WTC11 (cell line): Measurements from ENCODE around the gene FAR2. TPM values are rescaled to one million over a fixed set of nuclear protein-coding genes. Genes with fewer than 3 reads are reported as not detected.
"Not testable (repeated sequence)": the region's sequence is repeated elsewhere in the genome, so short reads cannot be mapped to it uniquely, and the experiment has no call there.

ENCODE experiments used
- ATAC-seq: fragments of 200-7000 bp; cut with Tn5 transposase; 2 replicates; pipeline ENCODE4 v1.10.0; 2021; ENCODE audit warnings: mild to moderate bottlenecking, moderate library complexity
- CTCF ChIA-PET: fragments of 300-600 bp; sonication (Branson Sonifier 250); formaldehyde crosslinking; loops from one replicate; lab custom pipeline; 2021; ENCODE audit warnings: antibody characterized with exemption; lab: Charles Lee
- POLR2A ChIA-PET: fragments of 350-600 bp; sonication (Branson Sonifier 250); formaldehyde crosslinking; loops from one replicate; lab custom pipeline; 2021; ENCODE audit warnings: antibody characterized with exemption; lab: Charles Lee
- DNase-seq: peaks from one replicate; pipeline ENCODE4 v3.0.0; 2021; ENCODE audit warnings: low spot score
- H3K27ac Mint-ChIP-seq: 2 replicates; pipeline ENCODE4 v1.8.0; 2021; ENCODE audit warnings: mixed read lengths
- H3K27me3 Mint-ChIP-seq: 2 replicates; pipeline ENCODE4 v1.8.0; 2021; ENCODE audit warnings: low read depth, mild to moderate bottlenecking, moderate library complexity, mixed read lengths
- H3K36me3 Mint-ChIP-seq: 2 replicates; pipeline ENCODE4 v1.8.0; 2021; ENCODE audit warnings: mixed read lengths
- H3K4me1 Mint-ChIP-seq: 2 replicates; pipeline ENCODE4 v1.8.0; 2022; ENCODE audit warnings: mixed read lengths
- H3K4me3 Mint-ChIP-seq: 2 replicates; pipeline ENCODE4 v1.8.0; 2021; ENCODE audit warnings: mild to moderate bottlenecking, moderate library complexity, mixed read lengths
- H3K9me3 Mint-ChIP-seq: 2 replicates; pipeline ENCODE4 v1.8.0; 2021; ENCODE audit warnings: mixed read lengths
- ELF4 ChIP-seq: sonication (generic); formaldehyde crosslinking; IDR thresholded peaks from 2 replicates; pipeline ENCODE4 v1.8.1; 2022; ENCODE audit warnings: low read depth, mild to moderate bottlenecking, moderate library complexity, missing genetic modification reagents
- EMX1 ChIP-seq: fragments of 250-450 bp; sonication (Bioruptor Pico); IDR thresholded peaks from 2 replicates; pipeline ENCODE4 v1.8.0; 2021; ENCODE audit warnings: mild to moderate bottlenecking
- FOXP1 ChIP-seq: sonication (generic); formaldehyde crosslinking; IDR thresholded peaks from 2 replicates; pipeline ENCODE4 v1.8.0; 2022; ENCODE audit warnings: missing genetic modification reagents, mild to moderate bottlenecking, moderate library complexity, borderline replicate concordance
- GRHL2 ChIP-seq: fragments of 250-450 bp; sonication (Bioruptor Pico); IDR thresholded peaks from 2 replicates; pipeline ENCODE4 v1.8.0; 2022; ENCODE audit warnings: mild to moderate bottlenecking, moderate library complexity; ENCODE audit not compliant: insufficient replicate concordance, severe bottlenecking
- HMGA2 ChIP-seq: fragments of 250-450 bp; sonication (Bioruptor Pico); IDR thresholded peaks from 2 replicates; pipeline ENCODE4 v1.4.0; 2021; ENCODE audit warnings: mild to moderate bottlenecking, moderate library complexity
- IRF2 ChIP-seq: sonication (generic); formaldehyde crosslinking; IDR thresholded peaks from 2 replicates; pipeline ENCODE4 v1.8.0; 2022; ENCODE audit warnings: low read depth, missing genetic modification reagents, borderline replicate concordance
- MYBL2 ChIP-seq: sonication (generic); formaldehyde crosslinking; IDR thresholded peaks from 2 replicates; pipeline ENCODE4 v1.8.1; 2023; ENCODE audit warnings: mild to moderate bottlenecking, moderate library complexity, missing genetic modification reagents
- OVOL2 ChIP-seq: fragments of 250-450 bp; sonication (Bioruptor Pico); IDR thresholded peaks from 2 replicates; pipeline ENCODE4 v1.9.0; 2021; ENCODE audit warnings: mild to moderate bottlenecking, borderline replicate concordance
- TEAD1 ChIP-seq: sonication (generic); formaldehyde crosslinking; IDR thresholded peaks from 2 replicates; pipeline ENCODE4 v1.8.0; 2022; ENCODE audit warnings: mild to moderate bottlenecking, missing genetic modification reagents
- TEAD4 ChIP-seq: sonication (generic); formaldehyde crosslinking; IDR thresholded peaks from 2 replicates; pipeline ENCODE4 v1.8.0; 2022; ENCODE audit warnings: mild to moderate bottlenecking, missing genetic modification reagents
- ZNF138 ChIP-seq: sonication (generic); formaldehyde crosslinking; conservative IDR thresholded peaks from 2 replicates; pipeline ENCODE4 v1.8.1; 2022; ENCODE audit warnings: mild to moderate bottlenecking, moderate library complexity, missing genetic modification reagents
- ZNF219 ChIP-seq: sonication (generic); formaldehyde crosslinking; IDR thresholded peaks from 2 replicates; pipeline ENCODE4 v1.8.0; 2023; ENCODE audit warnings: missing genetic modification reagents, mild to moderate bottlenecking, borderline replicate concordance
- ZNF416 ChIP-seq: fragments of 250-450 bp; sonication (Bioruptor Pico); IDR thresholded peaks from 2 replicates; pipeline ENCODE4 v1.9.0; 2021; ENCODE audit warnings: mild to moderate bottlenecking, inconsistent platforms
- total RNA-seq: library from RNA; stranded (reverse); gene quantifications from 3 replicates; pipeline ENCODE4 v1.2.3, GENCODE V29; 2021
- TF ChIP-seq, protein P1 (sequence below): sonication (generic); formaldehyde crosslinking; IDR thresholded peaks from 2 replicates; pipeline ENCODE4 v1.8.0; 2023; ENCODE audit warnings: missing genetic modification reagents
- TF ChIP-seq, protein P2 (sequence below): sonication (generic); formaldehyde crosslinking; conservative IDR thresholded peaks from 2 replicates; pipeline ENCODE4 v1.8.1; 2023; ENCODE audit warnings: mild to moderate bottlenecking, low read depth, missing genetic modification reagents, moderate library complexity
- TF ChIP-seq, protein P3 (sequence below): sonication (generic); formaldehyde crosslinking; IDR thresholded peaks from 2 replicates; pipeline ENCODE4 v1.8.0; 2022; ENCODE audit warnings: mild to moderate bottlenecking, missing genetic modification reagents
- TF ChIP-seq, protein P4 (sequence below): sonication (generic); formaldehyde crosslinking; IDR thresholded peaks from 2 replicates; pipeline ENCODE4 v1.8.0; 2022; ENCODE audit warnings: mild to moderate bottlenecking, missing genetic modification reagents
- TF ChIP-seq, protein P5 (sequence below): sonication (generic); formaldehyde crosslinking; IDR thresholded peaks from 2 replicates; pipeline ENCODE4 v1.8.0; 2022; ENCODE audit warnings: mild to moderate bottlenecking, missing genetic modification reagents
- TF ChIP-seq, protein P6 (sequence below): sonication (generic); formaldehyde crosslinking; IDR thresholded peaks from 2 replicates; pipeline ENCODE4 v1.8.1; 2023; ENCODE audit warnings: mild to moderate bottlenecking, missing genetic modification reagents, moderate library complexity
- TF ChIP-seq, protein P7 (sequence below): sonication (generic); formaldehyde crosslinking; IDR thresholded peaks from 2 replicates; pipeline ENCODE4 v1.8.0; 2022; ENCODE audit warnings: mild to moderate bottlenecking, missing genetic modification reagents
- TF ChIP-seq, protein P8 (sequence below): sonication (generic); formaldehyde crosslinking; IDR thresholded peaks from 2 replicates; pipeline ENCODE4 v1.8.1; 2022; ENCODE audit warnings: mild to moderate bottlenecking, moderate library complexity, missing genetic modification reagents
- TF ChIP-seq, protein P9 (sequence below): fragments of 200-600 bp; IDR thresholded peaks from 2 replicates; pipeline ENCODE4 v1.8.0; 2022; ENCODE audit warnings: antibody characterized with exemption

FAR2 gene
- total RNA-seq, 1 experiment from 2014 or later: 20.0 TPM

DNA sequence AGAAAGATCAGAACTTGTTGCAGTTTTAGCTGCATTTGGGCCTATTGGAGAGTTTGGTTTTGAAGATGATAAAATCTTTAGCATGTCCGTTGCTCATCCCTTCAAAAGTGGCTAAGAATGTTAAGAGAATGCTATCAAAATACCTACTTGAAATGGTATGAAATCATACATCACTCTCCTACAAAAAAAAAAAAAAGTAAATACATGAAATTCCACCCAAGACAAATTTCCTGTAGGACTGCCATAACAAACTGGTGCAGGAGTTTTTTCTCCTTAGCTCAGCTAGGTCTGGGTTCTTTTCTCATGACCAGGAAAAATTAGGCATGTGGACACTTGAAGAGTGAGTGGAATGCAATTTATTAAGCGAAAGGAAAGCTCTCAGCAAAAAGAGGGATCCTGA lies 15.9 kb upstream of the FAR2 start:
- TF ChIP-seq, protein P1, sequence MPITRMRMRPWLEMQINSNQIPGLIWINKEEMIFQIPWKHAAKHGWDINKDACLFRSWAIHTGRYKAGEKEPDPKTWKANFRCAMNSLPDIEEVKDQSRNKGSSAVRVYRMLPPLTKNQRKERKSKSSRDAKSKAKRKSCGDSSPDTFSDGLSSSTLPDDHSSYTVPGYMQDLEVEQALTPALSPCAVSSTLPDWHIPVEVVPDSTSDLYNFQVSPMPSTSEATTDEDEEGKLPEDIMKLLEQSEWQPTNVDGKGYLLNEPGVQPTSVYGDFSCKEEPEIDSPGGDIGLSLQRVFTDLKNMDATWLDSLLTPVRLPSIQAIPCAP: no peak
- no peak for TF ChIP-seq MYBL2
- TF ChIP-seq, protein P2, sequence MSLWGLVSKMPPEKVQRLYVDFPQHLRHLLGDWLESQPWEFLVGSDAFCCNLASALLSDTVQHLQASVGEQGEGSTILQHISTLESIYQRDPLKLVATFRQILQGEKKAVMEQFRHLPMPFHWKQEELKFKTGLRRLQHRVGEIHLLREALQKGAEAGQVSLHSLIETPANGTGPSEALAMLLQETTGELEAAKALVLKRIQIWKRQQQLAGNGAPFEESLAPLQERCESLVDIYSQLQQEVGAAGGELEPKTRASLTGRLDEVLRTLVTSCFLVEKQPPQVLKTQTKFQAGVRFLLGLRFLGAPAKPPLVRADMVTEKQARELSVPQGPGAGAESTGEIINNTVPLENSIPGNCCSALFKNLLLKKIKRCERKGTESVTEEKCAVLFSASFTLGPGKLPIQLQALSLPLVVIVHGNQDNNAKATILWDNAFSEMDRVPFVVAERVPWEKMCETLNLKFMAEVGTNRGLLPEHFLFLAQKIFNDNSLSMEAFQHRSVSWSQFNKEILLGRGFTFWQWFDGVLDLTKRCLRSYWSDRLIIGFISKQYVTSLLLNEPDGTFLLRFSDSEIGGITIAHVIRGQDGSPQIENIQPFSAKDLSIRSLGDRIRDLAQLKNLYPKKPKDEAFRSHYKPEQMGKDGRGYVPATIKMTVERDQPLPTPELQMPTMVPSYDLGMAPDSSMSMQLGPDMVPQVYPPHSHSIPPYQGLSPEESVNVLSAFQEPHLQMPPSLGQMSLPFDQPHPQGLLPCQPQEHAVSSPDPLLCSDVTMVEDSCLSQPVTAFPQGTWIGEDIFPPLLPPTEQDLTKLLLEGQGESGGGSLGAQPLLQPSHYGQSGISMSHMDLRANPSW (CRISPR knock-in tag): no peak
- TF ChIP-seq, protein P3, sequence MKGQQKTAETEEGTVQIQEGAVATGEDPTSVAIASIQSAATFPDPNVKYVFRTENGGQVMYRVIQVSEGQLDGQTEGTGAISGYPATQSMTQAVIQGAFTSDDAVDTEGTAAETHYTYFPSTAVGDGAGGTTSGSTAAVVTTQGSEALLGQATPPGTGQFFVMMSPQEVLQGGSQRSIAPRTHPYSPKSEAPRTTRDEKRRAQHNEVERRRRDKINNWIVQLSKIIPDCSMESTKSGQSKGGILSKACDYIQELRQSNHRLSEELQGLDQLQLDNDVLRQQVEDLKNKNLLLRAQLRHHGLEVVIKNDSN (CRISPR knock-in tag): no peak
- TF ChIP-seq TEAD1: no peak

DNA sequence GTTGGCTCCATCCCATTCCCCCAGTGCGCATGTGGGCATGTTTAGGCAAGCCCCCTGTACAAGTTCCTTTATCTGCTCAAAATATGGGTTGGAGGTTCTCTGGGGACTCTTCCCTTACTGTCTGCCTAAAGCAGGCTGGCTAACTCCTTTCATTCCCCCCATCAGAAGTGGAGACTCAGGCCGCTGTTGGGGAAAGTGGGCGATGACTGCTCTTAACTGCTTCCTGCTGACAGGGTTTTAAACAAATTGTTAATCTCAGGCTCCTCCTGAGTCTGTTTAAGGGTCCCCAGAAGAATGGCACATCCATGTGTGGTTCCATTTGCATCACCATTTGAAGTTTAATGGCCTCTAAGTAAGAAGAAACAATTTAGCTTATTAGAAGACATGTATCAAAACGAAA lies 15.4 kb upstream of the FAR2 start:
- H3K27me3 Mint-ChIP-seq: peaks cover 5% of the 10 kb centered on the region
- H3K9me3 Mint-ChIP-seq: peaks cover 36% of the 10 kb centered on the region
- TF ChIP-seq TEAD4 (no peak), ZNF219 (no peak), ZNF416 (no peak), HMGA2 (no peak), IRF2 (no peak), OVOL2 (CRISPR knock-in tag) (no peak), ZNF138 (CRISPR knock-in tag) (no peak), EMX1 (CRISPR knock-in tag) (no peak), GRHL2 (no peak), MYBL2 (no peak), FOXP1 (CRISPR knock-in tag) (no peak), ELF4 (no peak)
- TF ChIP-seq, protein P4, sequence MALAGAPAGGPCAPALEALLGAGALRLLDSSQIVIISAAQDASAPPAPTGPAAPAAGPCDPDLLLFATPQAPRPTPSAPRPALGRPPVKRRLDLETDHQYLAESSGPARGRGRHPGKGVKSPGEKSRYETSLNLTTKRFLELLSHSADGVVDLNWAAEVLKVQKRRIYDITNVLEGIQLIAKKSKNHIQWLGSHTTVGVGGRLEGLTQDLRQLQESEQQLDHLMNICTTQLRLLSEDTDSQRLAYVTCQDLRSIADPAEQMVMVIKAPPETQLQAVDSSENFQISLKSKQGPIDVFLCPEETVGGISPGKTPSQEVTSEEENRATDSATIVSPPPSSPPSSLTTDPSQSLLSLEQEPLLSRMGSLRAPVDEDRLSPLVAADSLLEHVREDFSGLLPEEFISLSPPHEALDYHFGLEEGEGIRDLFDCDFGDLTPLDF: no peak
- TF ChIP-seq, protein P5, sequence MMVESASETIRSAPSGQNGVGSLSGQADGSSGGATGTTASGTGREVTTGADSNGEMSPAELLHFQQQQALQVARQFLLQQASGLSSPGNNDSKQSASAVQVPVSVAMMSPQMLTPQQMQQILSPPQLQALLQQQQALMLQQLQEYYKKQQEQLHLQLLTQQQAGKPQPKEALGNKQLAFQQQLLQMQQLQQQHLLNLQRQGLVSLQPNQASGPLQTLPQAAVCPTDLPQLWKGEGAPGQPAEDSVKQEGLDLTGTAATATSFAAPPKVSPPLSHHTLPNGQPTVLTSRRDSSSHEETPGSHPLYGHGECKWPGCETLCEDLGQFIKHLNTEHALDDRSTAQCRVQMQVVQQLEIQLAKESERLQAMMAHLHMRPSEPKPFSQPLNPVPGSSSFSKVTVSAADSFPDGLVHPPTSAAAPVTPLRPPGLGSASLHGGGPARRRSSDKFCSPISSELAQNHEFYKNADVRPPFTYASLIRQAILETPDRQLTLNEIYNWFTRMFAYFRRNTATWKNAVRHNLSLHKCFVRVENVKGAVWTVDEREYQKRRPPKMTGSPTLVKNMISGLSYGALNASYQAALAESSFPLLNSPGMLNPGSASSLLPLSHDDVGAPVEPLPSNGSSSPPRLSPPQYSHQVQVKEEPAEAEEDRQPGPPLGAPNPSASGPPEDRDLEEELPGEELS (CRISPR knock-in tag): no peak
- TF ChIP-seq, protein P6, sequence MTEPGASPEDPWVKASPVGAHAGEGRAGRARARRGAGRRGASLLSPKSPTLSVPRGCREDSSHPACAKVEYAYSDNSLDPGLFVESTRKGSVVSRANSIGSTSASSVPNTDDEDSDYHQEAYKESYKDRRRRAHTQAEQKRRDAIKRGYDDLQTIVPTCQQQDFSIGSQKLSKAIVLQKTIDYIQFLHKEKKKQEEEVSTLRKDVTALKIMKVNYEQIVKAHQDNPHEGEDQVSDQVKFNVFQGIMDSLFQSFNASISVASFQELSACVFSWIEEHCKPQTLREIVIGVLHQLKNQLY (CRISPR knock-in tag): no peak
- TF ChIP-seq, protein P7, sequence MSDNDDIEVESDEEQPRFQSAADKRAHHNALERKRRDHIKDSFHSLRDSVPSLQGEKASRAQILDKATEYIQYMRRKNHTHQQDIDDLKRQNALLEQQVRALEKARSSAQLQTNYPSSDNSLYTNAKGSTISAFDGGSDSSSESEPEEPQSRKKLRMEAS: no peak
- TF ChIP-seq, protein P8, sequence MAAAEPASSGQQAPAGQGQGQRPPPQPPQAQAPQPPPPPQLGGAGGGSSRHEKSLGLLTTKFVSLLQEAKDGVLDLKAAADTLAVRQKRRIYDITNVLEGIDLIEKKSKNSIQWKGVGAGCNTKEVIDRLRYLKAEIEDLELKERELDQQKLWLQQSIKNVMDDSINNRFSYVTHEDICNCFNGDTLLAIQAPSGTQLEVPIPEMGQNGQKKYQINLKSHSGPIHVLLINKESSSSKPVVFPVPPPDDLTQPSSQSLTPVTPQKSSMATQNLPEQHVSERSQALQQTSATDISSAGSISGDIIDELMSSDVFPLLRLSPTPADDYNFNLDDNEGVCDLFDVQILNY (CRISPR knock-in tag): no peak
- TF ChIP-seq, protein P9, sequence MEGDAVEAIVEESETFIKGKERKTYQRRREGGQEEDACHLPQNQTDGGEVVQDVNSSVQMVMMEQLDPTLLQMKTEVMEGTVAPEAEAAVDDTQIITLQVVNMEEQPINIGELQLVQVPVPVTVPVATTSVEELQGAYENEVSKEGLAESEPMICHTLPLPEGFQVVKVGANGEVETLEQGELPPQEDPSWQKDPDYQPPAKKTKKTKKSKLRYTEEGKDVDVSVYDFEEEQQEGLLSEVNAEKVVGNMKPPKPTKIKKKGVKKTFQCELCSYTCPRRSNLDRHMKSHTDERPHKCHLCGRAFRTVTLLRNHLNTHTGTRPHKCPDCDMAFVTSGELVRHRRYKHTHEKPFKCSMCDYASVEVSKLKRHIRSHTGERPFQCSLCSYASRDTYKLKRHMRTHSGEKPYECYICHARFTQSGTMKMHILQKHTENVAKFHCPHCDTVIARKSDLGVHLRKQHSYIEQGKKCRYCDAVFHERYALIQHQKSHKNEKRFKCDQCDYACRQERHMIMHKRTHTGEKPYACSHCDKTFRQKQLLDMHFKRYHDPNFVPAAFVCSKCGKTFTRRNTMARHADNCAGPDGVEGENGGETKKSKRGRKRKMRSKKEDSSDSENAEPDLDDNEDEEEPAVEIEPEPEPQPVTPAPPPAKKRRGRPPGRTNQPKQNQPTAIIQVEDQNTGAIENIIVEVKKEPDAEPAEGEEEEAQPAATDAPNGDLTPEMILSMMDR: no peak
- peak overlapping the region; percentile 85 for H3K27ac Mint-ChIP-seq
- peaks cover 29% of the 10 kb centered on the region for H3K4me1 Mint-ChIP-seq
- peaks cover 26% of the 10 kb centered on the region for H3K36me3 Mint-ChIP-seq
- no peak overlapping the region; the same call in 1 of the 2 replicates for H3K4me3 Mint-ChIP-seq
- ChIA-PET CTCF (no interaction called here), POLR2A (no interaction called here)
- DNase-seq (no peak), ATAC-seq (peak; percentile 87)

More for the DNA sequence above, 15.9 kb upstream of the FAR2 start:
- ATAC-seq (no peak), DNase-seq (no peak)
- H3K27ac Mint-ChIP-seq: no peak overlapping the region
- peaks cover 31% of the 10 kb centered on the region for H3K9me3 Mint-ChIP-seq
- CTCF ChIA-PET: no interaction called here
- H3K36me3 Mint-ChIP-seq: peaks cover 21% of the 10 kb centered on the region
- POLR2A ChIA-PET: no interaction called here
- peaks cover 29% of the 10 kb centered on the region for H3K4me1 Mint-ChIP-seq
- H3K4me3 Mint-ChIP-seq: no peak overlapping the region
- H3K27me3 Mint-ChIP-seq: peaks cover 5% of the 10 kb centered on the region; the same call in 1 of the 2 replicates

DNA sequence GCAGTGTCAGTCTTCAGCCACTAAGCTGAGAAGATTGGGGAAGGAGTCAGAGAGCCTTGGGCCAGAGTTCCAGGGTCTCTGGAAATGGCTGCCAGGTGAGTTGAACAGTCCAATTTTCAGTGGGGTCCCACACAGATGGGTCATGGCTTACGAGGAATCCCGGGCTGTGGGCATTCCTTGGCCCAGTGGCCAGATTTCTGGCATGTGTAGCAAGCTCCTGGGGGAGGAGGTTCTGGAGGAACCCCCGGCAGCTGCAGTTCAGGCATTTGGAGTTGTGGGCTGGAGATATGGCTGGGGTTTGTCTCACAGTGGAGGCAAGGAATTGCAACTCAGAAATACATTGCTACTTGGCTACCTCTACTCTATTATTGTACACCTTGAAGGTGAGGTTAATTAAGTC lies 10.8 kb upstream of the FAR2 start:
- POLR2A ChIA-PET, CTCF ChIA-PET, H3K27ac Mint-ChIP-seq, DNase-seq, ATAC-seq, H3K4me3 Mint-ChIP-seq: not testable (repeated sequence)
- H3K36me3 Mint-ChIP-seq: peaks cover 50% of the 10 kb centered on the region
- H3K4me1 Mint-ChIP-seq: peaks cover 25% of the 10 kb centered on the region
- H3K9me3 Mint-ChIP-seq: peaks cover 63% of the 10 kb centered on the region
- H3K27me3 Mint-ChIP-seq: peaks cover 15% of the 10 kb centered on the region
